Measurements from ENCODE around the gene FSIP2. TPM values are rescaled to one million over a fixed set of nuclear protein-coding genes. Genes with fewer than 3 reads are reported as not detected.

Gene FSIP2
- total and polyA plus RNA-seq, 4 donors: 0.03 to 2.6 (median 0.32) TPM

DNA sequence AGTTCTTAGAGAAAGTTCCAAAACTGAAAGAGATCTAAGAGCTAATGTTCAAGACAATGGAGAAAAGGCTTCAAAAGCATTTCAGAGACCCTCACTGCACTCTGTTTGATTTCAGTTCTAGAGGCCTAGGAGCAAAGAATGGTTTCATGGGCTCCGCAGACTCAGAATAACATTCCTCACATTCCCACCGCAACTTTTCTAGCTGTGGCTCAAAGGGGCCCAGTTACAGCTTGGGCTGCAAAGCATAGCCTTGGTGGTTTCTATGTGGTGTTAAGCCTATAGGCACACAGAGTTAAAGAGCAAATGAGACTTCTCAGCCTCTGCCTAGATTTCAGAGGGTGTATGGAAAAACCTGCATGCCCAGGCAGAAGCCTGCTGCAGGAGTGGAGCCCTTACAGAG, 73.0 kb downstream of the FSIP2 start:
- Histone ChIP-seq H3K4me1 (ENCODE audit: control insufficient read depth in 5 of 5, insufficient read depth in 5 of 5, low read length in 5 of 5) (no peaks in the 10 kb centered on the region), H3K27ac (ENCODE audit: low read depth in 1 of 2, low read length in 1 of 2) (no peak overlapping the region), H3K9ac (ENCODE audit: insufficient read depth in 1 of 2, low read length in 2 of 2) (no peak overlapping the region), H3K27me3 (ENCODE audit: control insufficient read depth in 3 of 3, insufficient read depth in 3 of 3, low read length in 2 of 3) (no peaks in the 10 kb centered on the region), H3K36me3 (ENCODE audit: control insufficient read depth in 4 of 4, insufficient read depth in 4 of 4, low read length in 4 of 4) (no peaks in the 10 kb centered on the region), H3K9me3 (ENCODE audit: control insufficient read depth in 4 of 4, insufficient read depth in 3 of 4, low read length in 3 of 4) (peaks cover 0 to 1% (median 0%) of the 10 kb centered on the region in 4 donors), H3K4me3 (no peak overlapping the region)
- DNase-seq (no peak), ATAC-seq (ENCODE audit: insufficient read depth, low FRiP score) (no peak)
- WGBS, 2 donors: 91 to 98% methylated on average over 2 of the region's 2 CpGs
- TF ChIP-seq, protein P1, sequence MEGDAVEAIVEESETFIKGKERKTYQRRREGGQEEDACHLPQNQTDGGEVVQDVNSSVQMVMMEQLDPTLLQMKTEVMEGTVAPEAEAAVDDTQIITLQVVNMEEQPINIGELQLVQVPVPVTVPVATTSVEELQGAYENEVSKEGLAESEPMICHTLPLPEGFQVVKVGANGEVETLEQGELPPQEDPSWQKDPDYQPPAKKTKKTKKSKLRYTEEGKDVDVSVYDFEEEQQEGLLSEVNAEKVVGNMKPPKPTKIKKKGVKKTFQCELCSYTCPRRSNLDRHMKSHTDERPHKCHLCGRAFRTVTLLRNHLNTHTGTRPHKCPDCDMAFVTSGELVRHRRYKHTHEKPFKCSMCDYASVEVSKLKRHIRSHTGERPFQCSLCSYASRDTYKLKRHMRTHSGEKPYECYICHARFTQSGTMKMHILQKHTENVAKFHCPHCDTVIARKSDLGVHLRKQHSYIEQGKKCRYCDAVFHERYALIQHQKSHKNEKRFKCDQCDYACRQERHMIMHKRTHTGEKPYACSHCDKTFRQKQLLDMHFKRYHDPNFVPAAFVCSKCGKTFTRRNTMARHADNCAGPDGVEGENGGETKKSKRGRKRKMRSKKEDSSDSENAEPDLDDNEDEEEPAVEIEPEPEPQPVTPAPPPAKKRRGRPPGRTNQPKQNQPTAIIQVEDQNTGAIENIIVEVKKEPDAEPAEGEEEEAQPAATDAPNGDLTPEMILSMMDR (IDR thresholded peaks at IDR 0.05; ENCODE audit: control extremely low read depth, extremely low read depth): no peak

DNA sequence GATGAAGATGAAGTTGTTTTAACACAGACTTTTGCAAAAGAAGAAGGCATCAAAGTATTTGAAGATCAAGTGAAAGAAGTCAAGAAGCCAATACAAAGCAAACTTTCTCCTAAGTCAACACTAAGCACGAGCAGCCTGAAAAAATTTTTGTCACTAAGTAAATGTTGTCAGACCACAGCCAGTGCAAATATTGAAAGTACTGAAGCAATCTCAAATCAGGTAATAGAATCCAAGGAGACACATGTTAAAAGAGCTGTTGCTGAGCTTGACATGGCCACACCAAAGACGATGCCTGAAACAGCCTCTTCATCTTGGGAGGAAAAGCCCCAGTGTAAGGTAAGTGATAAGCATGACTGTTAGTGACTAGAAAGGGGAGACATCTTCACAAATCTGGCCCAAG, 75.1 kb downstream of the FSIP2 start:
- WGBS, 2 donors: 67 to 88% methylated on average over 2 of the region's 2 CpGs
- Histone ChIP-seq H3K27me3 (ENCODE audit: control insufficient read depth in 3 of 3, insufficient read depth in 3 of 3, low read length in 2 of 3) (no peaks in the 10 kb centered on the region), H3K27ac (ENCODE audit: low read depth in 1 of 2, low read length in 1 of 2) (no peak overlapping the region), H3K36me3 (ENCODE audit: control insufficient read depth in 4 of 4, insufficient read depth in 4 of 4, low read length in 4 of 4) (no peaks in the 10 kb centered on the region), H3K4me1 (ENCODE audit: control insufficient read depth in 5 of 5, insufficient read depth in 5 of 5, low read length in 5 of 5) (no peaks in the 10 kb centered on the region), H3K4me3 (no peak overlapping the region), H3K9ac (ENCODE audit: insufficient read depth in 1 of 2, low read length in 2 of 2) (no peak overlapping the region), H3K9me3 (ENCODE audit: control insufficient read depth in 4 of 4, insufficient read depth in 3 of 4, low read length in 3 of 4) (peaks cover 0 to 1% (median 0%) of the 10 kb centered on the region in 4 donors)
- DNase-seq: peak in 2 of 3 donors; percentile 3 to 41
- TF ChIP-seq, protein P1 (IDR thresholded peaks at IDR 0.05; ENCODE audit: control extremely low read depth, extremely low read depth): no peak
- ATAC-seq (ENCODE audit: insufficient read depth, low FRiP score): no peak

DNA sequence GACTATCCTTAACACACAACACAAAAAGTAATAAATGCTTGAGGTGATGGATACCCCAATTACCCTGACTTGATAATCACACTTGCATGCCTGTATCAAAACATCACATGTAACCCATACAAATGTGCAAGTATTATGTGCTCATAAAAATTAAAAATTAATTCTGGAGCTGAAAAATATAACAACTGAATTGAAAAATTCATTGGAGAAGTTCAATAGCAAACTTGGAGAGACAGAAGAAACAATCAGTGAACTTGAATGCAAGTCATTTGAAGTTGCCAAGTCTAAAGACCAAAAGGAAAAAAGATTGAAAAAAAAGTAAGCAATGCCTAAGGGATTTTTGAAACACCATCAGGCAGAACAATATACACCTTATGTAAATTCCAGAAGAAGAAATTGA, 79.4 kb downstream of the FSIP2 start:
- Histone ChIP-seq H3K27ac (ENCODE audit: low read depth in 1 of 2, low read length in 1 of 2) (no peak overlapping the region), H3K9ac (ENCODE audit: insufficient read depth in 1 of 2, low read length in 2 of 2) (no peak overlapping the region), H3K27me3 (ENCODE audit: control insufficient read depth in 3 of 3, insufficient read depth in 3 of 3, low read length in 2 of 3) (no peaks in the 10 kb centered on the region), H3K9me3 (ENCODE audit: control insufficient read depth in 4 of 4, insufficient read depth in 3 of 4, low read length in 3 of 4) (no peaks in the 10 kb centered on the region), H3K36me3 (ENCODE audit: control insufficient read depth in 4 of 4, insufficient read depth in 4 of 4, low read length in 4 of 4) (no peaks in the 10 kb centered on the region), H3K4me3 (no peak overlapping the region), H3K4me1 (ENCODE audit: control insufficient read depth in 5 of 5, insufficient read depth in 5 of 5, low read length in 5 of 5) (no peaks in the 10 kb centered on the region)
- TF ChIP-seq, protein P1 (IDR thresholded peaks at IDR 0.05; ENCODE audit: control extremely low read depth, extremely low read depth): no peak
- no peak for ATAC-seq (ENCODE audit: insufficient read depth, low FRiP score)
- no peak for DNase-seq

DNA sequence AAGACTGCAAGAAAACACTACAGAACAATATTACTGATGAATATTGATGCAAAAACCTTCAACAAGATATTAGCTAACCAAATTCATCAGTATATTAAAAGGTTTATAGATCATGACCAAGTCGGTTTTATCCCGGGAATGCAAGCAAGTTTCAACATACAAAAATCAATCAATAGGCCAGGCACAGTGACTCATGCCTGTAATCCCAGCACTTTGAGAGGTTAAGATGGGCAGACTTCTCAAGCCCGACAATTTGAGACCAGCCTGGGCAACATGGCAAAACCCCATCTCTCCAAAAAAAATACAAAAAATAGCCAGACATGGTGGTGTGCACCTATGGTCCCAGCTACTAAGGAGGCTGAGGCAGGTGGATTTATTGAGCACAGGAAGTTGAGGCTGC, 82.9 kb downstream of the FSIP2 start:
- no peak overlapping the region for H3K27ac ChIP-seq (ENCODE audit: low read depth in 1 of 2, low read length in 1 of 2)
- H3K9me3 ChIP-seq (ENCODE audit: control insufficient read depth in 4 of 4, insufficient read depth in 3 of 4, low read length in 3 of 4): no peaks in the 10 kb centered on the region
- no peak overlapping the region for H3K9ac ChIP-seq (ENCODE audit: insufficient read depth in 1 of 2, low read length in 2 of 2)
- no peak overlapping the region for H3K4me3 ChIP-seq
- TF ChIP-seq, protein P1 (IDR thresholded peaks at IDR 0.05; ENCODE audit: control extremely low read depth, extremely low read depth): no peak
- no peaks in the 10 kb centered on the region for H3K27me3 ChIP-seq (ENCODE audit: control insufficient read depth in 3 of 3, insufficient read depth in 3 of 3, low read length in 2 of 3)
- no peak for DNase-seq
- H3K4me1 ChIP-seq (ENCODE audit: control insufficient read depth in 5 of 5, insufficient read depth in 5 of 5, low read length in 5 of 5): no peaks in the 10 kb centered on the region
- H3K36me3 ChIP-seq (ENCODE audit: control insufficient read depth in 4 of 4, insufficient read depth in 4 of 4, low read length in 4 of 4): no peaks in the 10 kb centered on the region
- WGBS, 2 donors: 93% methylated on average over 3 of the region's 3 CpGs
- no peak for ATAC-seq (ENCODE audit: insufficient read depth, low FRiP score)
